Panc1 (cell line): ENCODE measurements around the gene PRR15. TPM values are rescaled to one million over a fixed set of nuclear protein-coding genes. Genes with fewer than 3 reads are reported as not detected.
A peak's percentile ranks its signal among the peaks of the same experiment; 100 is the strongest.

Experiments
- ATAC-seq: fragments of 200-7000 bp; cut with Tn5 transposase; 2 replicates; pipeline ENCODE4 v1.9.1; 2020; ENCODE audit warnings: mild to moderate bottlenecking, moderate library complexity
- BruUV-seq: library from RNA; stranded (reverse); fragments of 400-500 nt; replicated peaks from 2 replicates; lab custom pipeline; 2021; lab: Mats Ljungman, UMichigan
- CTCF ChIA-PET: fragments of 300-600 bp; sonication (Branson Sonifier 250); formaldehyde crosslinking; loops from one replicate; lab custom pipeline; 2022; ENCODE audit warnings: antibody characterized with exemption; lab: Charles Lee
- POLR2A ChIA-PET: fragments of 300-600 bp; sonication (Branson Sonifier 250); formaldehyde crosslinking; loops from one replicate; lab custom pipeline; 2022; ENCODE audit warnings: antibody characterized with exemption; lab: Charles Lee
- DNase-seq: peaks from one replicate; pipeline ENCODE4 v3.0.0-alpha.2; 2010; ENCODE audit warnings: low read depth, low spot score
- H3K27ac ChIP-seq: 2 replicates; pipeline ENCODE4 v1.5.1; 2011; ENCODE audit warnings: mild to moderate bottlenecking, low read length, inconsistent platforms
- H3K27me3 ChIP-seq: fragments of 200-500 bp; sonication (Bioruptor generic); 2 replicates; pipeline ENCODE4 v1.6.0; 2014; ENCODE audit warnings: low read length, inconsistent platforms; ENCODE audit not compliant: control insufficient read depth, insufficient read depth
- H3K36me3 ChIP-seq: fragments of 200-500 bp; sonication (Bioruptor generic); 2 replicates; pipeline ENCODE4 v1.5.1; 2014; ENCODE audit warnings: inconsistent platforms, mild to moderate bottlenecking, low read length, moderate library complexity; ENCODE audit not compliant: control insufficient read depth, insufficient read depth
- H3K4me1 ChIP-seq: 2 replicates; pipeline ENCODE4 v1.5.1; 2011; ENCODE audit warnings: inconsistent platforms, mild to moderate bottlenecking, low read length, moderate library complexity; ENCODE audit not compliant: control insufficient read depth, insufficient read depth
- H3K4me3 ChIP-seq, 2 experiments: 2 replicates each; pipeline ENCODE4 v1.5.1; 2011 to 2012; ENCODE audit warnings: low read depth in 2 of 2, low read length in 2 of 2, mild to moderate bottlenecking in 2 of 2, inconsistent platforms in 1 of 2, moderate library complexity in 1 of 2
- H3K9me3 ChIP-seq: fragments of 200-500 bp; sonication (Bioruptor generic); 2 replicates; pipeline ENCODE4 v1.5.1; 2014; ENCODE audit warnings: low read depth, mild to moderate bottlenecking, inconsistent platforms, low read length, moderate library complexity; ENCODE audit not compliant: control insufficient read depth, insufficient read depth
- POLR2AphosphoS5 ChIP-seq: IDR thresholded peaks from 2 replicates; pipeline ENCODE4 v1.6.1; 2012; ENCODE audit warnings: mild to moderate bottlenecking, low read depth, low read length, moderate library complexity
- SIN3A ChIP-seq: IDR thresholded peaks from 2 replicates; pipeline ENCODE4 v1.6.1; 2012; ENCODE audit warnings: low read depth, mild to moderate bottlenecking, low read length, moderate library complexity, borderline replicate concordance; ENCODE audit not compliant: insufficient read depth
- TCF7L2 ChIP-seq: IDR thresholded peaks from 2 replicates; pipeline ENCODE4 v1.6.1; 2011; ENCODE audit warnings: mild to moderate bottlenecking, low read depth, low read length, inconsistent platforms
- in situ Hi-C: cut with HindIII; loops from 2 replicates; pipeline ENCODE4 v1.10.0; 2016; ENCODE audit warnings: low sequenced_read_pairs, low pct_unique_long_range_greater_than_20kb
- intact Hi-C: fragments of 100-400 bp; cut with micrococcal nuclease; formaldehyde crosslinking; loops from one replicate; pipeline ENCODE4 v1.10.0; 2022; ENCODE audit not compliant: unreplicated experiment
- total RNA-seq: library from RNA; stranded (reverse); gene quantifications from one replicate; pipeline ENCODE4 v1.2.1, GENCODE V29; 2021; ENCODE audit not compliant: unreplicated experiment
- TF ChIP-seq, protein P1 (sequence below): fragments of 450-650 bp; IDR thresholded peaks from 2 replicates; pipeline ENCODE4 v1.5.1; 2017; ENCODE audit warnings: mild to moderate bottlenecking
- TF ChIP-seq, protein P2 (sequence below), 2 experiments: IDR thresholded peaks; 2 replicates each; pipeline ENCODE4 v1.6.1; 2011 to 2012; ENCODE audit warnings: low read depth in 2 of 2, control low read depth in 1 of 2, low read length in 1 of 2, mild to moderate bottlenecking in 1 of 2, moderate library complexity in 1 of 2; ENCODE audit not compliant: insufficient read depth in 1 of 2

Gene PRR15
- total RNA-seq, 1 experiment from 2014 or later, result 0.23 TPM

DNA sequence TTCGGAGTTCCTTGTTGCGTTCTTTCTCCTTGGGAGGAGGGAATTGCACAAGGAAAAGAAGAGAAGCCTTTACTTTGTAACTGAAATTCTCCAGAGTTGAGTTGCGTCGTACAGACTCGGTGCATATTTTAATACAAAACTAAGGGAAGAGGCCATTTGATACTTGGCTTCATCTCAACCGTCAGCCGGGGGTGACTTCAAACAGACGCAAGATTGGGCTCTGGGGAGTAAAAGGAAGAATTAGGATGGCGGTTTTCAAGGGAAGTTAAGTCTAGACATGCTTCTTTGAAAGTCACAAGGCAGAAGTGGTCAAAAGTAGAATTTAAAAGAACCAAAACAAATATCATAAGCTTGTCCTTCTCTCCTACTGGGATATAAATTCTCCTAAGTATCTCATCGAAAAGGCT is 1.6 kb downstream of the PRR15 start:
- Histone ChIP-seq H3K4me3 (peak overlapping the region; percentile 44 to 67), H3K9me3 (no peaks in the 10 kb centered on the region), H3K27me3 (peaks cover 20% of the 10 kb centered on the region), H3K27ac (peak overlapping the region; percentile 23; the same call in 1 of the 2 replicates), H3K36me3 (no peaks in the 10 kb centered on the region), H3K4me1 (peaks cover 10% of the 10 kb centered on the region)
- ChIA-PET POLR2A (no interaction called here), CTCF (no interaction called here)
- no peak for DNase-seq
- no TSS peak for BruUV-seq
- ATAC-seq, result peak; percentile 10; the same call in 1 of the 2 replicates
- in situ Hi-C loops (no loop called here), intact Hi-C loops (no loop called here)
- TF ChIP-seq TCF7L2 (no peak), POLR2AphosphoS5 (no peak), SIN3A (no peak)
- TF ChIP-seq, protein P1, sequence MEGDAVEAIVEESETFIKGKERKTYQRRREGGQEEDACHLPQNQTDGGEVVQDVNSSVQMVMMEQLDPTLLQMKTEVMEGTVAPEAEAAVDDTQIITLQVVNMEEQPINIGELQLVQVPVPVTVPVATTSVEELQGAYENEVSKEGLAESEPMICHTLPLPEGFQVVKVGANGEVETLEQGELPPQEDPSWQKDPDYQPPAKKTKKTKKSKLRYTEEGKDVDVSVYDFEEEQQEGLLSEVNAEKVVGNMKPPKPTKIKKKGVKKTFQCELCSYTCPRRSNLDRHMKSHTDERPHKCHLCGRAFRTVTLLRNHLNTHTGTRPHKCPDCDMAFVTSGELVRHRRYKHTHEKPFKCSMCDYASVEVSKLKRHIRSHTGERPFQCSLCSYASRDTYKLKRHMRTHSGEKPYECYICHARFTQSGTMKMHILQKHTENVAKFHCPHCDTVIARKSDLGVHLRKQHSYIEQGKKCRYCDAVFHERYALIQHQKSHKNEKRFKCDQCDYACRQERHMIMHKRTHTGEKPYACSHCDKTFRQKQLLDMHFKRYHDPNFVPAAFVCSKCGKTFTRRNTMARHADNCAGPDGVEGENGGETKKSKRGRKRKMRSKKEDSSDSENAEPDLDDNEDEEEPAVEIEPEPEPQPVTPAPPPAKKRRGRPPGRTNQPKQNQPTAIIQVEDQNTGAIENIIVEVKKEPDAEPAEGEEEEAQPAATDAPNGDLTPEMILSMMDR, result no peak
- TF ChIP-seq, protein P2, sequence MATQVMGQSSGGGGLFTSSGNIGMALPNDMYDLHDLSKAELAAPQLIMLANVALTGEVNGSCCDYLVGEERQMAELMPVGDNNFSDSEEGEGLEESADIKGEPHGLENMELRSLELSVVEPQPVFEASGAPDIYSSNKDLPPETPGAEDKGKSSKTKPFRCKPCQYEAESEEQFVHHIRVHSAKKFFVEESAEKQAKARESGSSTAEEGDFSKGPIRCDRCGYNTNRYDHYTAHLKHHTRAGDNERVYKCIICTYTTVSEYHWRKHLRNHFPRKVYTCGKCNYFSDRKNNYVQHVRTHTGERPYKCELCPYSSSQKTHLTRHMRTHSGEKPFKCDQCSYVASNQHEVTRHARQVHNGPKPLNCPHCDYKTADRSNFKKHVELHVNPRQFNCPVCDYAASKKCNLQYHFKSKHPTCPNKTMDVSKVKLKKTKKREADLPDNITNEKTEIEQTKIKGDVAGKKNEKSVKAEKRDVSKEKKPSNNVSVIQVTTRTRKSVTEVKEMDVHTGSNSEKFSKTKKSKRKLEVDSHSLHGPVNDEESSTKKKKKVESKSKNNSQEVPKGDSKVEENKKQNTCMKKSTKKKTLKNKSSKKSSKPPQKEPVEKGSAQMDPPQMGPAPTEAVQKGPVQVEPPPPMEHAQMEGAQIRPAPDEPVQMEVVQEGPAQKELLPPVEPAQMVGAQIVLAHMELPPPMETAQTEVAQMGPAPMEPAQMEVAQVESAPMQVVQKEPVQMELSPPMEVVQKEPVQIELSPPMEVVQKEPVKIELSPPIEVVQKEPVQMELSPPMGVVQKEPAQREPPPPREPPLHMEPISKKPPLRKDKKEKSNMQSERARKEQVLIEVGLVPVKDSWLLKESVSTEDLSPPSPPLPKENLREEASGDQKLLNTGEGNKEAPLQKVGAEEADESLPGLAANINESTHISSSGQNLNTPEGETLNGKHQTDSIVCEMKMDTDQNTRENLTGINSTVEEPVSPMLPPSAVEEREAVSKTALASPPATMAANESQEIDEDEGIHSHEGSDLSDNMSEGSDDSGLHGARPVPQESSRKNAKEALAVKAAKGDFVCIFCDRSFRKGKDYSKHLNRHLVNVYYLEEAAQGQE (IDR thresholded peaks at IDR 0.05; ENCODE audit: insufficient read depth in 1 of 2, low read depth in 2 of 2, low read length in 1 of 2), result no peak

DNA sequence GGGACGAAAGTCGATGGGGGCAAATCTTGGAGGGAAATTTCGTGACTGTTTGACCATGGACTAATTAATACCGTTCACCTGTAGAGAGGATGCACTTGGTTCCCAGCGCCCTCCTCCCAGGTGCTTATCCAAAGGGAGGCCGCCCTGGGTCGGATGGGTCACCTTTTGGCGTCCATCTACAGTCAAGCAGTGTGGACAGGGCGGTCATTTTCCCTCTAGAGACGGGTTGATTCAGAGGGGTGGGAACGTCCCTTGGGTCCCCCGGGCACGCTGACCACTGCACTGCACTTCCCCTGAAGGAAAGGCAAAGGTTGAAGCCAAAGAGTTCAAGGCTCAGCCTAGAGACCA is 2.0 kb downstream of the PRR15 start:
- POLR2A ChIA-PET, result no interaction called here
- TF ChIP-seq, protein P2 (IDR thresholded peaks at IDR 0.05; ENCODE audit: insufficient read depth in 1 of 2, low read depth in 2 of 2, low read length in 1 of 2), result no peak
- TF ChIP-seq SIN3A (no peak), POLR2AphosphoS5 (no peak), TCF7L2 (no peak)
- TF ChIP-seq, protein P1, result no peak
- CTCF ChIA-PET, result no interaction called here
- intact Hi-C loops (no loop called here), in situ Hi-C loops (no loop called here)
- Histone ChIP-seq H3K36me3 (no peaks in the 10 kb centered on the region), H3K4me3 (peak overlapping the region; percentile 38 to 67), H3K27ac (no peak overlapping the region), H3K9me3 (no peaks in the 10 kb centered on the region), H3K4me1 (peaks cover 10% of the 10 kb centered on the region), H3K27me3 (peaks cover 20% of the 10 kb centered on the region)
- DNase-seq (no peak), ATAC-seq (no peak)
- BruUV-seq, result no TSS peak
